HepG2 (cell line): ENCODE measurements around the gene ITPRIP. TPM values are rescaled to one million over a fixed set of nuclear protein-coding genes. Genes with fewer than 3 reads are reported as not detected.

Source experiments
- ATAC-seq: fragments of 200-7000 bp; cut with Tn5 transposase; 3 replicates; pipeline ENCODE4 v1.9.1; 2020; ENCODE audit warnings: mild to moderate bottlenecking, moderate library complexity
- BruUV-seq: library from RNA; stranded (reverse); fragments of 400-500 nt; replicated peaks from 2 replicates; lab custom pipeline; 2021; lab: Mats Ljungman, UMichigan
- CTCF ChIA-PET: fragments of 300-600 bp; formaldehyde crosslinking; extraction: SDS; loops from one replicate; lab custom pipeline; 2021; ENCODE audit warnings: low total read pairs, inconsistent platforms, low intra/inter-chr PET ratio; lab: Yijun Ruan, JAX
- POLR2A ChIA-PET: fragments of 350-600 bp; sonication (Branson Sonifier 250); formaldehyde crosslinking; loops from one replicate; lab custom pipeline; 2020; ENCODE audit warnings: antibody characterized with exemption, inconsistent platforms; lab: Yijun Ruan, JAX
- DNase-seq: peaks from one replicate; pipeline ENCODE4 v3.0.0-alpha.2; 2015; ENCODE audit warnings: low spot score
- FAIRE-seq: peaks from 3 replicates; lab custom pipeline; 2011; peaks lifted over from hg19 to GRCh38; lab: Jason Lieb, UNC
- H2AFZ ChIP-seq: one replicate; pipeline ENCODE4 v1.6.1; 2011; ENCODE audit warnings: low read length, inconsistent platforms
- H3K27ac ChIP-seq: fragments of 300-600 bp; 3 replicates; pipeline ENCODE4 v1.8.0; 2011; ENCODE audit warnings: mixed run types, mild to moderate bottlenecking, mixed read lengths, low read length, inconsistent platforms; ENCODE audit not compliant: insufficient read depth; ENCODE audit errors: extremely low read length
- H3K27me3 ChIP-seq, 2 experiments: fragments of 200-600 bp in 1 of 2; 2 replicates in 1 of 2; 3 replicates in 1 of 2; pipeline versions ENCODE4 v1.6.0 to v1.8.0; 2011; ENCODE audit warnings: low read length in 2 of 2, mild to moderate bottlenecking in 2 of 2, moderate library complexity in 2 of 2, inconsistent platforms in 1 of 2; ENCODE audit not compliant: insufficient read depth in 2 of 2, control insufficient read depth in 1 of 2
- H3K36me3 ChIP-seq, 2 experiments: fragments of 200-600 bp in 1 of 2; replicated peaks in 1 of 2; 2 replicates in 1 of 2; 3 replicates in 1 of 2; pipeline versions ENCODE4 v1.5.1 to v1.8.0; 2011; ENCODE audit warnings: low read length in 2 of 2, inconsistent platforms in 1 of 2; ENCODE audit not compliant: insufficient read depth in 2 of 2, control insufficient read depth in 1 of 2
- H3K4me1 ChIP-seq: 2 replicates; pipeline ENCODE4 v1.5.1; 2012; ENCODE audit warnings: low read length, inconsistent platforms; ENCODE audit not compliant: insufficient read depth
- H3K4me2 ChIP-seq: 2 replicates; pipeline ENCODE4 v1.6.0; 2011; ENCODE audit warnings: low read depth, low read length, inconsistent platforms
- H3K4me3 ChIP-seq, 3 experiments: fragments of 200-600 bp in 1 of 3; sonication (generic), shearing (Covaris generic) in 1 of 3; replicated peaks in 1 of 3; 2 replicates each; pipeline ENCODE4 v1.5.1; 2011 to 2016; ENCODE audit warnings: low read length in 3 of 3, inconsistent platforms in 2 of 3, low read depth in 2 of 3, mild to moderate bottlenecking in 2 of 3, control low read depth in 1 of 3, mixed read lengths in 1 of 3; ENCODE audit not compliant: insufficient read depth in 1 of 3
- H3K79me2 ChIP-seq: one replicate; pipeline ENCODE4 v1.6.1; 2011; ENCODE audit warnings: low read length, inconsistent platforms; ENCODE audit not compliant: insufficient read depth
- H3K9ac ChIP-seq: 2 replicates; pipeline ENCODE4 v1.6.0; 2011; ENCODE audit warnings: mild to moderate bottlenecking, low read depth, low read length, inconsistent platforms; ENCODE audit not compliant: insufficient read depth
- H3K9me3 ChIP-seq: 2 replicates; pipeline ENCODE4 v1.5.1; 2012; ENCODE audit warnings: mild to moderate bottlenecking, low read length
- H4K20me1 ChIP-seq: 2 replicates; pipeline ENCODE4 v1.6.0; 2011; ENCODE audit warnings: inconsistent platforms, mild to moderate bottlenecking, low read length, moderate library complexity; ENCODE audit not compliant: insufficient read depth
- CHD4 ChIP-seq: fragments of 200-600 bp; sonication (generic); IDR thresholded peaks from 2 replicates; pipeline ENCODE4 v1.7.0; 2017; ENCODE audit warnings: mild to moderate bottlenecking, low read length, borderline replicate concordance
- LBX2 ChIP-seq: sonication (generic); formaldehyde crosslinking; IDR thresholded peaks from 2 replicates; pipeline ENCODE4 v1.5.0; 2020; ENCODE audit warnings: missing genetic modification reagents, mild to moderate bottlenecking, borderline replicate concordance
- RNF219 ChIP-seq: sonication (generic); formaldehyde crosslinking; IDR thresholded peaks from 2 replicates; pipeline ENCODE4 v1.5.0; 2020; ENCODE audit warnings: mild to moderate bottlenecking, missing genetic modification reagents
- SMARCC2 ChIP-seq: fragments of 450-650 bp; IDR thresholded peaks from 2 replicates; pipeline ENCODE4 v1.6.1; 2017; ENCODE audit warnings: antibody characterized with exemption, mild to moderate bottlenecking
- SP5 ChIP-seq: IDR thresholded peaks from 2 replicates; pipeline ENCODE4 v1.6.1; 2016; ENCODE audit warnings: low read depth, borderline replicate concordance
- TBX2 ChIP-seq: sonication (generic); formaldehyde crosslinking; IDR thresholded peaks from 2 replicates; pipeline ENCODE4 v1.5.0; 2020; ENCODE audit warnings: missing genetic modification reagents, mild to moderate bottlenecking, borderline replicate concordance
- ZBTB3 ChIP-seq: sonication (generic); formaldehyde crosslinking; IDR thresholded peaks from 2 replicates; pipeline ENCODE4 v1.4.0; 2020; ENCODE audit warnings: low read depth, mild to moderate bottlenecking, moderate library complexity, missing genetic modification reagents, borderline replicate concordance
- ZNF629 ChIP-seq: sonication (generic); formaldehyde crosslinking; conservative IDR thresholded peaks from 2 replicates; pipeline ENCODE4 v1.5.0; 2020; ENCODE audit warnings: missing genetic modification reagents
- ZNF790 ChIP-seq: sonication (generic); formaldehyde crosslinking; IDR thresholded peaks from 2 replicates; pipeline ENCODE4 v1.8.0; 2022; ENCODE audit warnings: missing genetic modification reagents, mild to moderate bottlenecking, borderline replicate concordance
- ZNF83 ChIP-seq: sonication (generic); formaldehyde crosslinking; IDR thresholded peaks from 2 replicates; pipeline ENCODE4 v1.4.0; 2020; ENCODE audit warnings: missing genetic modification reagents, mild to moderate bottlenecking, borderline replicate concordance
- WGBS: methylation state at CpG from one replicate; pipeline ENCODE4 v1.1.6; 2017; ENCODE audit warnings: low lambda C conversion rate; 5-methylcytosine and 5-hydroxymethylcytosine counted together
- in situ Hi-C: cut with HindIII; loops from 2 replicates; pipeline ENCODE4 v1.10.0; 2017; ENCODE audit warnings: low pct_unique_long_range_greater_than_20kb; ENCODE audit not compliant: extremely low pct_ligation_motif_present
- intact Hi-C: fragments of 100-400 bp; cut with micrococcal nuclease; formaldehyde crosslinking; loops from one replicate; pipeline ENCODE4 v1.10.0; 2022; ENCODE audit not compliant: unreplicated experiment
- polyA plus RNA-seq, 8 experiments: library from polyadenylated mRNA; depleted of rRNA in 3 of 8; stranded (reverse) in 7 of 8; unstranded in 1 of 8; fragments of >200 nt; fragmentation: Illumina TruSeq in 4 of 8; extraction: Trizol in 4 of 8; gene quantifications; 2 replicates each; pipeline versions ENCODE4 v1.2.1 to v1.2.3, GENCODE V29; 2011 to 2016; ENCODE audit warnings: low read depth in 4 of 8, missing spikeins in 1 of 8, mixed read lengths in 1 of 8; ENCODE audit not compliant: insufficient read depth in 1 of 8
- total RNA-seq, 5 experiments: library from RNA; depleted of rRNA; stranded (reverse); fragments of >200 nt; fragmentation: Illumina TruSeq; extraction: Trizol; gene quantifications; 2 replicates each; pipeline ENCODE4 v1.2.3, GENCODE V29; 2016; ENCODE audit warnings: low read depth in 1 of 5
- TF ChIP-seq, protein P1 (sequence below): sonication (generic); formaldehyde crosslinking; IDR thresholded peaks from 2 replicates; pipeline ENCODE4 v1.5.1; 2020; ENCODE audit warnings: missing genetic modification reagents, mild to moderate bottlenecking, borderline replicate concordance
- TF ChIP-seq, protein P2 (sequence below): sonication (generic); formaldehyde crosslinking; IDR thresholded peaks from 2 replicates; pipeline ENCODE4 v1.5.0; 2020; ENCODE audit warnings: missing genetic modification reagents

ITPRIP gene
- total and polyA plus RNA-seq, 2 of the 13 experiments (the other 11 are each of a cell fraction or from before 2014, with no cell fraction given), result 1.00 to 2.8 TPM

GRCh38 chr10:104304356-104304745, 33.9 kb downstream of the ITPRIP start:
- Histone ChIP-seq H3K4me3 (no peak overlapping the region), H2AFZ (no peak overlapping the region), H3K79me2 (no peaks in the 10 kb centered on the region), H3K27ac (no peak overlapping the region), H3K9ac (no peak overlapping the region), H3K4me2 (no peak overlapping the region), H3K36me3 (no peaks in the 10 kb centered on the region), H4K20me1 (no peaks in the 10 kb centered on the region), H3K9me3 (no peaks in the 10 kb centered on the region), H3K27me3 (peaks cover 3 to 17% of the 10 kb centered on the region in 2 experiments; a peak in 3 of 5 replicates), H3K4me1 (peaks cover 43% of the 10 kb centered on the region)
- FAIRE-seq (no peak), ATAC-seq (no peak), DNase-seq (no peak)
- in situ Hi-C loops (loop anchor here (5.0 kb wide), 1 partner anchor 43 kb away; no protein-coding TSS in a partner anchor), intact Hi-C loops (loop anchor here (2.0 kb wide), 1 partner anchor 16 kb away; no protein-coding TSS in a partner anchor)
- 13% methylated on average over 4 of the region's 4 CpGs for WGBS
- CTCF ChIA-PET, result interaction anchor here (1.9 to 4.1 kb wide), 2 partner anchors 46 to 49 kb away, joined by 7 to 42 read pairs; partner anchors contain the start of gene CFAP58
- no TSS peak for BruUV-seq
- POLR2A ChIA-PET, result no interaction called here
- TF ChIP-seq CHD4 (peak; percentile 52; the same call in 1 of the 2 replicates), SP5 (CRISPR knock-in tag) (no peak), ZNF629 (CRISPR knock-in tag) (peak; percentile 87)

DNA sequence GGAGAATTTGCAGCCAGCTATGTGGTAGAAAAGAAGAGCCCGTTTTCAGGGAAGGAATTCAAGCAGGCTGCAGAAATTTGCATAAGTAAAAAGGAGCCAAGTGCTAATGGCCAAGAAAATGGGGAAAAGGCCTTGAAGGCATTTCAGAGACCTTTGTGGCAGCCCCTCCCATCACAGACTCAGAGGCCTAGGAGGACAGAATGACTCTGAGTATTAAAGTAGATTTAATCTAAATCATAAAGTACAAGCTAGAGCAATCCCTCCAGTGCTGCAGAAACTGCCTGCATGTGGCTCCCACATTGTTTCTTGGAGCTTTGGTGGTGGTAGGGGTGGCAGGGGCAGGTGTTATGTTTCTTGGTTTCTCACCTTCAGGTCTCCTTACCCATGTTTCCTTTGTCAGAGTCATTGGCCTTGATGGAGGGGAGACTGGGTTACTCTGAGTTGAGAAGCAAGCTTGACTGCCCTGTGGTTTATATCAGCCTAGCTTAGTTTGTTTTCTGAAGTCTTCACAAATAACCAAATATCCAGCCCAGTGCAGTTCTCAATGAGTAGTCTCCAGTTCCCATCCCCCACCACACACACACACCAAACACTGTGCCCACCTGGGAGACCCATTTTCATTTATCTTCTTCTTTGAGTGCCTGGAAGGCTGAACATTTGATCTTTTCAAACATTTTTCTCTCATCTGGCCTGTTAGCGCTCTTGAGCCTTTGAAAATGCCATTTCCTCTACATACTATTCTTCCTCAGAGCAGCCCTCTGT, 34.5 kb downstream of the ITPRIP start:
- H4K20me1 ChIP-seq, result no peaks in the 10 kb centered on the region
- no peak for DNase-seq
- 22% methylated on average over 2 of the region's 2 CpGs for WGBS
- in situ Hi-C loops, result loop anchor here (5.0 kb wide), 1 partner anchor 44 kb away; no protein-coding TSS in a partner anchor
- no peak overlapping the region for H3K4me3 ChIP-seq
- intact Hi-C loops, result loop anchor here (2.0 kb wide), 1 partner anchor 15 kb away; no protein-coding TSS in a partner anchor
- POLR2A ChIA-PET, result no interaction called here
- peaks cover 47% of the 10 kb centered on the region for H3K4me1 ChIP-seq
- H3K9me3 ChIP-seq, result no peaks in the 10 kb centered on the region
- H3K27me3 ChIP-seq, result peaks cover 3 to 20% of the 10 kb centered on the region in 2 experiments; a peak in 3 of 5 replicates
- no peak overlapping the region for H2AFZ ChIP-seq
- no peak overlapping the region for H3K27ac ChIP-seq
- no TSS peak for BruUV-seq
- no peaks in the 10 kb centered on the region for H3K79me2 ChIP-seq
- no peak for FAIRE-seq
- CTCF ChIA-PET, result interaction anchor here (4.1 kb wide), 1 partner anchor 46 kb away, joined by 42 read pairs; no protein-coding TSS in a partner anchor
- no peak for ATAC-seq
- no peak overlapping the region for H3K4me2 ChIP-seq
- no peak overlapping the region for H3K9ac ChIP-seq
- no peaks in the 10 kb centered on the region for H3K36me3 ChIP-seq
- TF ChIP-seq ZBTB3 (CRISPR knock-in tag) (no peak), RNF219 (CRISPR knock-in tag) (no peak), TBX2 (CRISPR knock-in tag) (no peak), ZNF83 (CRISPR knock-in tag) (no peak), LBX2 (CRISPR knock-in tag) (no peak), ZNF790 (no peak), SMARCC2 (no peak)
- TF ChIP-seq, protein P1, sequence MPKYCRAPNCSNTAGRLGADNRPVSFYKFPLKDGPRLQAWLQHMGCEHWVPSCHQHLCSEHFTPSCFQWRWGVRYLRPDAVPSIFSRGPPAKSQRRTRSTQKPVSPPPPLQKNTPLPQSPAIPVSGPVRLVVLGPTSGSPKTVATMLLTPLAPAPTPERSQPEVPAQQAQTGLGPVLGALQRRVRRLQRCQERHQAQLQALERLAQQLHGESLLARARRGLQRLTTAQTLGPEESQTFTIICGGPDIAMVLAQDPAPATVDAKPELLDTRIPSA (CRISPR knock-in tag), result no peak
- TF ChIP-seq, protein P2, sequence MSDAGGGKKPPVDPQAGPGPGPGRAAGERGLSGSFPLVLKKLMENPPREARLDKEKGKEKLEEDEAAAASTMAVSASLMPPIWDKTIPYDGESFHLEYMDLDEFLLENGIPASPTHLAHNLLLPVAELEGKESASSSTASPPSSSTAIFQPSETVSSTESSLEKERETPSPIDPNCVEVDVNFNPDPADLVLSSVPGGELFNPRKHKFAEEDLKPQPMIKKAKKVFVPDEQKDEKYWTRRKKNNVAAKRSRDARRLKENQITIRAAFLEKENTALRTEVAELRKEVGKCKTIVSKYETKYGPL (CRISPR knock-in tag), result no peak
